NCI-H1436 (cell line): ENCODE data around the gene PLXNB1.
"Not testable (repeated sequence)": the region's sequence is repeated elsewhere in the genome, so short reads cannot be mapped to it uniquely, and the experiment has no call there.

Experiments used
- DNase-seq: peaks from one replicate; lab custom pipeline; 2025; lab: John Stamatoyannopoulos, UW

Gene PLXNB1

GRCh38 chr3:48405971-48406370 lies 23.9 kb downstream of the PLXNB1 start:
- DNase-seq: no peak

GRCh38 chr3:48405343-48405881 lies 24.5 kb downstream of the PLXNB1 start:
- no peak for DNase-seq

GRCh38 chr3:48404440-48405342 lies 25.2 kb downstream of the PLXNB1 start:
- DNase-seq: no peak

- DNase-seq: no peak
Measured at GRCh38 chr3:48403533-48404439, 26.1 kb downstream of the PLXNB1 start.

- no peak for DNase-seq
Measured at GRCh38 chr3:48402907-48403306, 27.0 kb downstream of the PLXNB1 start.

GRCh38 chr3:48402281-48402732 lies 27.6 kb downstream of the PLXNB1 start:
- no peak for DNase-seq

- not testable (repeated sequence) for DNase-seq
Measured at GRCh38 chr3:48401434-48401901, 28.4 kb downstream of the PLXNB1 start.

GRCh38 chr3:48400824-48401433 lies 29.0 kb downstream of the PLXNB1 start:
- peak; percentile 28 for DNase-seq

GRCh38 chr3:48399387-48400172 lies 30.3 kb downstream of the PLXNB1 start:
- no peak for DNase-seq

GRCh38 chr3:48398701-48399386 lies 31.0 kb downstream of the PLXNB1 start:
- DNase-seq: no peak

GRCh38 chr3:48397767-48398681 lies 31.9 kb downstream of the PLXNB1 start:
- no peak for DNase-seq

- no peak for DNase-seq
Measured at GRCh38 chr3:48395714-48396113, 34.2 kb downstream of the PLXNB1 start.

- no peak for DNase-seq
Measured at GRCh38 chr3:48394391-48394790, 35.5 kb downstream of the PLXNB1 start.

- DNase-seq: no peak
Measured at GRCh38 chr3:48388966-48389365, 40.9 kb downstream of the PLXNB1 start.

GRCh38 chr3:48387634-48388033 lies 42.3 kb downstream of the PLXNB1 start:
- no peak for DNase-seq

GRCh38 chr3:48372862-48373435 lies 56.9 kb downstream of the PLXNB1 start:
- DNase-seq: no peak

GRCh38 chr3:48372377-48372770 lies 57.5 kb downstream of the PLXNB1 start:
- no peak for DNase-seq

GRCh38 chr3:48371651-48372376 lies 58.1 kb downstream of the PLXNB1 start, which contains the start of gene FBXW12:
Gene FBXW12, plus strand, starts transcription at chr3:48372219. Its CDS starts 549 bp downstream, at chr3:48372768.
- no peak for DNase-seq
